T-cell (primary cell): ENCODE measurements around the gene WDR19. TPM values are rescaled to one million over a fixed set of nuclear protein-coding genes. Genes with fewer than 3 reads are reported as not detected.

Experiments
- ATAC-seq, 4 experiments: fragments of 200-7000 bp in 3 of 4; fragments of 150-1000 bp in 1 of 4; cut with Tn5 transposase; replicated peaks in 1 of 4; 1 replicate in 3 of 4; 2 replicates in 1 of 4; pipeline ENCODE4 v1.10.0; 2021; ENCODE audit warnings: moderate library complexity in 3 of 4, mild to moderate bottlenecking in 2 of 4, moderate number of reproducible peaks in 1 of 4
- CTCF ChIA-PET, 2 donors: fragments of 300-600 bp; sonication (Branson Sonifier 250); formaldehyde crosslinking; loops; one replicate each; lab custom pipeline; 2022; ENCODE audit warnings: antibody characterized with exemption in 2 of 2; lab: Charles Lee
- POLR2A ChIA-PET, 2 donors: fragments of 300-600 bp; sonication (Branson Sonifier 250); formaldehyde crosslinking; loops; one replicate each; lab custom pipeline; 2022; ENCODE audit warnings: antibody characterized with exemption in 2 of 2; lab: Charles Lee
- DNase-seq, 35 experiments: peaks; one replicate each; pipeline versions ENCODE4 v3.0.0 to v3.0.0-alpha.2; 2013 to 2023
- H3K27ac ChIP-seq: one replicate; pipeline ENCODE4 v1.5.1; 2013; ENCODE audit warnings: low read length
- H3K27me3 ChIP-seq, 2 experiments: replicated peaks in 1 of 2; 1 replicate in 1 of 2; 2 replicates in 1 of 2; pipeline versions ENCODE4 v1.6.1 to v1.7.0; 2013; ENCODE audit warnings: low read length in 1 of 2, mixed read lengths in 1 of 2; ENCODE audit not compliant: control insufficient read depth in 2 of 2, insufficient read depth in 2 of 2; ENCODE audit errors: extremely low read depth in 1 of 2
- H3K36me3 ChIP-seq, 2 donors: 1 replicate in 1 of 2; 2 replicates in 1 of 2; pipeline versions ENCODE4 v1.6.1 to v1.7.0; 2013; ENCODE audit warnings: low read length in 1 of 2; ENCODE audit not compliant: control insufficient read depth in 2 of 2, insufficient read depth in 1 of 2; ENCODE audit errors: extremely low read depth in 1 of 2
- H3K4me1 ChIP-seq, 2 experiments: 1 replicate in 1 of 2; 2 replicates in 1 of 2; pipeline versions ENCODE4 v1.6.1 to v1.7.0; 2013; ENCODE audit warnings: low read length in 2 of 2, mixed read lengths in 1 of 2; ENCODE audit not compliant: insufficient read depth in 2 of 2, control insufficient read depth in 1 of 2; ENCODE audit errors: extremely low read depth in 1 of 2
- H3K4me3 ChIP-seq, 2 donors: 1 replicate in 1 of 2; 2 replicates in 1 of 2; pipeline versions ENCODE4 v1.5.1 to v1.7.0; 2013; ENCODE audit warnings: mild to moderate bottlenecking in 2 of 2, low read length in 1 of 2, moderate library complexity in 1 of 2; ENCODE audit not compliant: control insufficient read depth in 1 of 2; ENCODE audit errors: extremely low read depth in 1 of 2
- H3K9me3 ChIP-seq: 2 replicates; pipeline ENCODE4 v1.7.0; 2013
- H3K27ac Mint-ChIP-seq, 2 donors: one replicate each; pipeline ENCODE4 v1.8.0; 2020 to 2021; ENCODE audit warnings: mild to moderate bottlenecking in 2 of 2, mixed read lengths in 2 of 2
- H3K27me3 Mint-ChIP-seq, 2 donors: one replicate each; pipeline ENCODE4 v1.8.0; 2021 to 2022; ENCODE audit warnings: mixed read lengths in 2 of 2
- H3K36me3 Mint-ChIP-seq: one replicate; pipeline ENCODE4 v1.8.0; 2021; ENCODE audit warnings: mixed read lengths
- H3K4me1 Mint-ChIP-seq, 3 donors: one replicate each; pipeline ENCODE4 v1.8.0; 2020 to 2022; ENCODE audit warnings: mixed read lengths in 3 of 3, mild to moderate bottlenecking in 1 of 3
- H3K4me3 Mint-ChIP-seq, 3 donors: one replicate each; pipeline ENCODE4 v1.8.0; 2020 to 2022; ENCODE audit warnings: mild to moderate bottlenecking in 3 of 3, mixed read lengths in 3 of 3, moderate library complexity in 3 of 3
- H3K9me3 Mint-ChIP-seq, 3 donors: one replicate each; pipeline ENCODE4 v1.8.0; 2020 to 2022; ENCODE audit warnings: mixed read lengths in 3 of 3
- WGBS: methylation state at CpG from one replicate; pipeline ENCODE4 v1.1.5; 2013; ENCODE audit warnings: missing lambda C conversion rate; ENCODE audit not compliant: insufficient coverage; 5-methylcytosine and 5-hydroxymethylcytosine counted together
- total RNA-seq, 35 experiments: library from RNA in 6 of 35; stranded (reverse) in 6 of 35; fragments of 120-200 nt in 1 of 35; gene quantifications; one replicate each; pipeline versions ENCODE4 v1.2.1 to v1.2.4 and lab custom pipeline; 2013 to 2026

WDR19 gene
- total RNA-seq, 5 donors from 2014 or later (not counting 1 experiment from before 2014, with no cell fraction given): 17.4 to 39.9 (median 28.0) TPM

- no peaks in the 10 kb centered on the region for H3K27me3 Mint-ChIP-seq
- no CpG with 5 or more reads among the region's 2 CpGs for WGBS
- H3K27ac Mint-ChIP-seq: no peak overlapping the region
- Histone ChIP-seq H3K27ac (no peak overlapping the region), H3K4me3 (no peak overlapping the region), H3K4me1 (no peaks in the 10 kb centered on the region), H3K36me3 (peaks cover 0 to 45% of the 10 kb centered on the region in 2 donors), H3K9me3 (no peaks in the 10 kb centered on the region), H3K27me3 (no peaks in the 10 kb centered on the region)
- H3K9me3 Mint-ChIP-seq: no peaks in the 10 kb centered on the region
- ChIA-PET POLR2A (no interaction called here), CTCF (interaction anchor here in 1 of 2 donors (1.0 kb wide), 1 partner anchor 26 kb away, joined by 3 read pairs; no protein-coding TSS in a partner anchor)
- peaks cover 0 to 6% (median 5%) of the 10 kb centered on the region in 3 donors for H3K4me1 Mint-ChIP-seq
- DNase-seq (no peak), ATAC-seq (no peak)
- H3K36me3 Mint-ChIP-seq: peaks cover 57% of the 10 kb centered on the region
- H3K4me3 Mint-ChIP-seq: no peak overlapping the region
Observed at GRCh38 chr4:39324446-39324845, 142.1 kb downstream of the WDR19 start.

- CTCF ChIA-PET: no interaction called here
- Histone ChIP-seq H3K9me3 (no peaks in the 10 kb centered on the region), H3K4me1 (no peaks in the 10 kb centered on the region), H3K4me3 (no peak overlapping the region), H3K36me3 (peaks cover 0 to 41% of the 10 kb centered on the region in 2 donors), H3K27me3 (no peaks in the 10 kb centered on the region), H3K27ac (no peak overlapping the region)
- Mint-ChIP-seq H3K36me3 (peaks cover 52% of the 10 kb centered on the region), H3K4me3 (no peak overlapping the region), H3K9me3 (no peaks in the 10 kb centered on the region), H3K27ac (no peak overlapping the region), H3K27me3 (no peaks in the 10 kb centered on the region), H3K4me1 (peaks cover 0 to 6% (median 5%) of the 10 kb centered on the region in 3 donors)
- DNase-seq: no peak
- 77% methylated on average over 3 of the region's 4 CpGs for WGBS
- no peak for ATAC-seq
- POLR2A ChIA-PET: no interaction called here
Observed at GRCh38 chr4:39324897-39325613, 142.7 kb downstream of the WDR19 start.

GRCh38 chr4:39326468-39326977 lies 144.2 kb downstream of the WDR19 start:
- H3K4me1 ChIP-seq: no peaks in the 10 kb centered on the region
- H3K27ac Mint-ChIP-seq: no peak overlapping the region
- H3K27ac ChIP-seq: no peak overlapping the region
- H3K4me1 Mint-ChIP-seq: peaks cover 10 to 19% (median 14%) of the 10 kb centered on the region in 3 donors
- POLR2A ChIA-PET: no interaction called here
- H3K27me3 Mint-ChIP-seq: no peaks in the 10 kb centered on the region
- peaks cover 0 to 34% of the 10 kb centered on the region in 2 donors for H3K36me3 ChIP-seq
- H3K9me3 ChIP-seq: no peaks in the 10 kb centered on the region
- H3K4me3 ChIP-seq: no peak overlapping the region
- H3K4me3 Mint-ChIP-seq: no peak overlapping the region
- H3K27me3 ChIP-seq: no peaks in the 10 kb centered on the region
- peaks cover 46% of the 10 kb centered on the region for H3K36me3 Mint-ChIP-seq
- no peaks in the 10 kb centered on the region for H3K9me3 Mint-ChIP-seq
- no peak for ATAC-seq
- no CpG with 5 or more reads among the region's 2 CpGs for WGBS
- DNase-seq: no peak
- CTCF ChIA-PET: interaction anchor here in 1 of 2 donors (0.7 kb wide), 1 partner anchor 20 kb away, joined by 3 read pairs; no protein-coding TSS in a partner anchor

- no peaks in the 10 kb centered on the region for H3K4me1 ChIP-seq
- Mint-ChIP-seq H3K4me1 (peaks cover 26 to 36% (median 34%) of the 10 kb centered on the region in 3 donors), H3K36me3 (peaks cover 23% of the 10 kb centered on the region), H3K4me3 (no peak overlapping the region), H3K27me3 (no peaks in the 10 kb centered on the region), H3K27ac (peak overlapping the region in 1 of 2 donors; percentile 3), H3K9me3 (no peaks in the 10 kb centered on the region)
- H3K27ac ChIP-seq: no peak overlapping the region
- peaks cover 0 to 11% of the 10 kb centered on the region in 2 donors for H3K36me3 ChIP-seq
- H3K9me3 ChIP-seq: no peaks in the 10 kb centered on the region
- no peaks in the 10 kb centered on the region for H3K27me3 ChIP-seq
- ATAC-seq (no peak), DNase-seq (no peak)
- WGBS: no CpG with 5 or more reads among the region's 1 CpG
- H3K4me3 ChIP-seq: no peak overlapping the region
- CTCF ChIA-PET: no interaction called here
- POLR2A ChIA-PET: interaction anchor here in 1 of 2 donors (0.5 kb wide), 1 partner anchor 688 kb away, joined by 3 read pairs; no protein-coding TSS in a partner anchor
Observed at GRCh38 chr4:39330353-39330752, 148.0 kb downstream of the WDR19 start.

GRCh38 chr4:39331191-39331590 lies 148.9 kb downstream of the WDR19 start:
- peaks cover 0 to 8% of the 10 kb centered on the region in 2 donors for H3K36me3 ChIP-seq
- CTCF ChIA-PET: no interaction called here
- no peak for ATAC-seq
- no peaks in the 10 kb centered on the region for H3K27me3 ChIP-seq
- Mint-ChIP-seq H3K27me3 (no peaks in the 10 kb centered on the region), H3K4me3 (no peak overlapping the region), H3K4me1 (peaks cover 30 to 42% (median 40%) of the 10 kb centered on the region in 3 donors), H3K27ac (no peak overlapping the region), H3K9me3 (no peaks in the 10 kb centered on the region), H3K36me3 (peaks cover 18% of the 10 kb centered on the region)
- no peak overlapping the region for H3K27ac ChIP-seq
- no peak overlapping the region for H3K4me3 ChIP-seq
- H3K4me1 ChIP-seq: no peaks in the 10 kb centered on the region
- POLR2A ChIA-PET: interaction anchor here in 1 of 2 donors (0.5 kb wide), 1 partner anchor 687 kb away, joined by 3 read pairs; no protein-coding TSS in a partner anchor
- no CpG with 5 or more reads among the region's 2 CpGs for WGBS
- no peak for DNase-seq
- H3K9me3 ChIP-seq: no peaks in the 10 kb centered on the region
